Uterus (tissue), 2 donors: ENCODE results near the gene CLOCK.

Source experiments
- POLR2A ChIP-seq, 2 donors: fragments of 450-650 bp; IDR thresholded peaks; one replicate each; pipeline ENCODE4 v1.6.1; 2016; ENCODE audit warnings: antibody characterized with exemption in 2 of 2, mild to moderate bottlenecking in 1 of 2, moderate library complexity in 1 of 2
- TF ChIP-seq, protein P1 (sequence below), 4 experiments: fragments of 200-600 bp in 2 of 4; fragments of 450-650 bp in 2 of 4; sonication (generic) in 2 of 4; IDR thresholded peaks; one replicate each; pipeline ENCODE4 v1.5.1; 2016 to 2019; ENCODE audit warnings: antibody characterized with exemption in 4 of 4, mild to moderate bottlenecking in 2 of 4, moderate library complexity in 1 of 4

DNA sequence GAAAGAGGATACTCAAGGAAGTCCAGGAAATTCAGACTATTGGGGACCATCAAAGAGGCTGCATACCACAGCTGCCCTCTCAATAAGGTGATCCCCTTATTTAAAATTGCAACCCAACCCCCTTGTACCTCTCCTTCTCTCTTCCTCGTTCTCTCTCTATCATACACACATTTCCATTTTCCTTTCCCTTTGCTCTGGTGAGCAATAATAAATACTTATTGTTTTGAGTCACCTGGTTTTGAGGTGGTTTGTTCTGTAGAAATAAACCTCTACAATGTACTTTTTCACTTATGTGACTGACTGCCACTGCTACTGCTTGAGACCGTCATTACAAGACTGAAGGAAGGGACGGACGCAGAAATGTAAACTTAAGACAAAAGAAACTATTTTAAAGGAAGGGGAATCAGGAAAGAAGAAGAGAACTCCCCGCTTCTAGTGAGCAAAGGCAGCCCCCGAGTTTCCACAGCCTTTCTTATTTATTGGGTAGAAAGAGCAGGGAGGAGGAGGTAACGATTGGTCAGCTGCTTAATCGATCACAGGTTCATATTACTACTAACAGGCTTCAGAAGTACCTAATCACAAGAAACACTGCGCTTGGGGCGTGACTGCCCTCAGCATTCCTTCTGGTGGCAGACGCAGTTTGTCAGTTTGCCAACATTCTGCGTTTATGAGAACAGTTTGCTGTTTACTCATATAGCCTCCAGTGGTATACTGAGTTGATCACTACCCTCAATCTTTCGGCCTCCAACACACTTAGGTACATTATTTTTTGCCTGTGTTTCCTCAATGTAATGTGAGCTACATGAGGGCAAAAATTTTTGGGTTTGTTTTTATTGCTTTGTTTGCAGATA is 167.9 kb downstream of the CLOCK start:
- TF ChIP-seq POLR2A (IDR thresholded peaks at IDR 0.05), result no peak
- TF ChIP-seq, protein P1, sequence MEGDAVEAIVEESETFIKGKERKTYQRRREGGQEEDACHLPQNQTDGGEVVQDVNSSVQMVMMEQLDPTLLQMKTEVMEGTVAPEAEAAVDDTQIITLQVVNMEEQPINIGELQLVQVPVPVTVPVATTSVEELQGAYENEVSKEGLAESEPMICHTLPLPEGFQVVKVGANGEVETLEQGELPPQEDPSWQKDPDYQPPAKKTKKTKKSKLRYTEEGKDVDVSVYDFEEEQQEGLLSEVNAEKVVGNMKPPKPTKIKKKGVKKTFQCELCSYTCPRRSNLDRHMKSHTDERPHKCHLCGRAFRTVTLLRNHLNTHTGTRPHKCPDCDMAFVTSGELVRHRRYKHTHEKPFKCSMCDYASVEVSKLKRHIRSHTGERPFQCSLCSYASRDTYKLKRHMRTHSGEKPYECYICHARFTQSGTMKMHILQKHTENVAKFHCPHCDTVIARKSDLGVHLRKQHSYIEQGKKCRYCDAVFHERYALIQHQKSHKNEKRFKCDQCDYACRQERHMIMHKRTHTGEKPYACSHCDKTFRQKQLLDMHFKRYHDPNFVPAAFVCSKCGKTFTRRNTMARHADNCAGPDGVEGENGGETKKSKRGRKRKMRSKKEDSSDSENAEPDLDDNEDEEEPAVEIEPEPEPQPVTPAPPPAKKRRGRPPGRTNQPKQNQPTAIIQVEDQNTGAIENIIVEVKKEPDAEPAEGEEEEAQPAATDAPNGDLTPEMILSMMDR (IDR thresholded peaks at IDR 0.05), result no peak
